Liver (tissue), 9 donors: ENCODE data around the gene MTHFD2L. TPM values are rescaled to one million over a fixed set of nuclear protein-coding genes. Genes with fewer than 3 reads are reported as not detected.

Experiments
- DNase-seq: peaks from one replicate; pipeline ENCODE4 v3.0.0-alpha.2; 2017; ENCODE audit warnings: low spot score
- H3K27ac ChIP-seq, 2 donors: one replicate each; pipeline ENCODE4 v1.7.0; 2013; ENCODE audit warnings: inconsistent platforms in 2 of 2, low read length in 2 of 2, control low read depth in 1 of 2, low read depth in 1 of 2, mild to moderate bottlenecking in 1 of 2
- H3K27me3 ChIP-seq, 4 donors: one replicate each; pipeline versions ENCODE4 v1.6.1 to v1.7.0; 2013; ENCODE audit warnings: low read length in 3 of 4, inconsistent platforms in 1 of 4, mild to moderate bottlenecking in 1 of 4, moderate library complexity in 1 of 4; ENCODE audit not compliant: control insufficient read depth in 4 of 4, insufficient read depth in 4 of 4
- H3K36me3 ChIP-seq, 4 donors: one replicate each; pipeline versions ENCODE4 v1.6.1 to v1.7.0; 2013; ENCODE audit warnings: low read length in 3 of 4, mild to moderate bottlenecking in 3 of 4, low read depth in 1 of 4, moderate library complexity in 1 of 4; ENCODE audit not compliant: control insufficient read depth in 4 of 4, insufficient read depth in 3 of 4
- H3K4me1 ChIP-seq, 4 donors: one replicate each; pipeline versions ENCODE4 v1.6.1 to v1.7.0; 2013; ENCODE audit warnings: low read length in 3 of 4, mild to moderate bottlenecking in 3 of 4, moderate library complexity in 1 of 4; ENCODE audit not compliant: control insufficient read depth in 4 of 4, insufficient read depth in 4 of 4
- H3K4me3 ChIP-seq, 3 donors: one replicate each; pipeline versions ENCODE4 v1.6.1 to v1.7.0; 2013; ENCODE audit warnings: low read length in 3 of 3, control low read depth in 1 of 3, low read depth in 1 of 3, mild to moderate bottlenecking in 1 of 3
- H3K9ac ChIP-seq, 2 donors: one replicate each; pipeline ENCODE4 v1.7.0; 2013; ENCODE audit warnings: low read length in 2 of 2, mild to moderate bottlenecking in 2 of 2, moderate library complexity in 2 of 2, control low read depth in 1 of 2, low read depth in 1 of 2
- H3K9me3 ChIP-seq, 4 donors: one replicate each; pipeline versions ENCODE4 v1.6.1 to v1.7.0; 2013; ENCODE audit warnings: low read length in 3 of 4; ENCODE audit not compliant: control insufficient read depth in 4 of 4
- EGR1 ChIP-seq, 2 donors: IDR thresholded peaks; 2 replicates each; pipeline ENCODE4 v1.6.1; 2016 to 2018; ENCODE audit warnings: antibody characterized with exemption in 2 of 2, low read depth in 2 of 2
- FOXA1 ChIP-seq: IDR thresholded peaks from 2 replicates; pipeline ENCODE4 v1.6.1; 2016; ENCODE audit warnings: antibody characterized with exemption
- FOXA2 ChIP-seq: IDR thresholded peaks from 2 replicates; pipeline ENCODE4 v1.6.1; 2016; ENCODE audit warnings: antibody characterized with exemption
- GABPA ChIP-seq, 2 donors: IDR thresholded peaks in 1 of 2; conservative IDR thresholded peaks in 1 of 2; 2 replicates each; pipeline ENCODE4 v1.6.1; 2016; ENCODE audit warnings: antibody characterized with exemption in 2 of 2, mild to moderate bottlenecking in 1 of 2, moderate library complexity in 1 of 2
- HNF4A ChIP-seq, 2 donors: conservative IDR thresholded peaks; 2 replicates each; pipeline ENCODE4 v1.6.1; 2016; ENCODE audit warnings: antibody characterized with exemption in 2 of 2, mild to moderate bottlenecking in 2 of 2
- HNF4G ChIP-seq: IDR thresholded peaks from 2 replicates; pipeline ENCODE4 v1.6.1; 2016; ENCODE audit warnings: antibody characterized with exemption
- MAX ChIP-seq: IDR thresholded peaks from 2 replicates; pipeline ENCODE4 v1.6.1; 2016; ENCODE audit warnings: antibody characterized with exemption
- NR2F2 ChIP-seq: IDR thresholded peaks from 2 replicates; pipeline ENCODE4 v1.6.1; 2016; ENCODE audit warnings: antibody characterized with exemption
- RAD21 ChIP-seq, 2 donors: IDR thresholded peaks; 2 replicates each; pipeline ENCODE4 v1.6.1; 2016; ENCODE audit warnings: antibody characterized with exemption in 2 of 2, mild to moderate bottlenecking in 2 of 2
- REST ChIP-seq: IDR thresholded peaks from 2 replicates; pipeline ENCODE4 v1.6.1; 2016; ENCODE audit warnings: antibody characterized with exemption, mild to moderate bottlenecking
- RXRA ChIP-seq, 2 donors: IDR thresholded peaks; 2 replicates each; pipeline ENCODE4 v1.6.1; 2017 to 2018; ENCODE audit warnings: antibody characterized with exemption in 2 of 2, mild to moderate bottlenecking in 1 of 2
- SP1 ChIP-seq: IDR thresholded peaks from 2 replicates; pipeline ENCODE4 v1.6.1; 2018; ENCODE audit warnings: antibody characterized with exemption, mild to moderate bottlenecking
- TAF1 ChIP-seq: conservative IDR thresholded peaks from 2 replicates; pipeline ENCODE4 v1.6.1; 2016; ENCODE audit warnings: antibody characterized with exemption, mild to moderate bottlenecking
- YY1 ChIP-seq: IDR thresholded peaks from 2 replicates; pipeline ENCODE4 v1.6.1; 2016; ENCODE audit warnings: antibody characterized with exemption, mild to moderate bottlenecking
- ZBTB33 ChIP-seq: IDR thresholded peaks from 2 replicates; pipeline ENCODE4 v1.6.1; 2016; ENCODE audit warnings: antibody characterized with exemption
- WGBS: extraction: QIAGEN DNeasy Blood & Tissue Kit; methylation state at CpG from one replicate; pipeline ENCODE4 v1.1.7; 2013; 5-methylcytosine and 5-hydroxymethylcytosine counted together
- polyA plus RNA-seq, 2 donors: library from polyadenylated mRNA; stranded (reverse) in 1 of 2; unstranded in 1 of 2; fragments of 200-250 nt in 1 of 2; fragments of >200 nt in 1 of 2; fragmentation: Nextera tagmentation in 1 of 2; extraction: Ambion mirVana in 1 of 2; gene quantifications; one replicate each; pipeline versions ENCODE4 v1.2.1 to v1.2.3, GENCODE V29; 2013 to 2015
- total RNA-seq, 2 donors: library from RNA; depleted of rRNA; stranded (reverse); fragments of >200 nt; gene quantifications; one replicate each; pipeline ENCODE4 v1.2.3, GENCODE V29; 2014
- TF ChIP-seq, protein P1 (sequence below): fragments of 150-350 bp; IDR thresholded peaks from 2 replicates; pipeline ENCODE4 v1.5.1; 2017; ENCODE audit warnings: improper control_type of control experiment, low read depth, low read length; ENCODE audit not compliant: missing input control
- TF ChIP-seq, protein P2 (sequence below): IDR thresholded peaks from 2 replicates; pipeline ENCODE4 v1.6.1; 2016; ENCODE audit warnings: antibody characterized with exemption
- donor health status: healthy.
- donor health status: healthy.
- donor health status: healthy.
- donor health status: healthy.
- donor health status: healthy.

Gene MTHFD2L
- total and polyA plus RNA-seq, 4 donors = 7.4 to 51.5 (median 31.1) TPM

DNA sequence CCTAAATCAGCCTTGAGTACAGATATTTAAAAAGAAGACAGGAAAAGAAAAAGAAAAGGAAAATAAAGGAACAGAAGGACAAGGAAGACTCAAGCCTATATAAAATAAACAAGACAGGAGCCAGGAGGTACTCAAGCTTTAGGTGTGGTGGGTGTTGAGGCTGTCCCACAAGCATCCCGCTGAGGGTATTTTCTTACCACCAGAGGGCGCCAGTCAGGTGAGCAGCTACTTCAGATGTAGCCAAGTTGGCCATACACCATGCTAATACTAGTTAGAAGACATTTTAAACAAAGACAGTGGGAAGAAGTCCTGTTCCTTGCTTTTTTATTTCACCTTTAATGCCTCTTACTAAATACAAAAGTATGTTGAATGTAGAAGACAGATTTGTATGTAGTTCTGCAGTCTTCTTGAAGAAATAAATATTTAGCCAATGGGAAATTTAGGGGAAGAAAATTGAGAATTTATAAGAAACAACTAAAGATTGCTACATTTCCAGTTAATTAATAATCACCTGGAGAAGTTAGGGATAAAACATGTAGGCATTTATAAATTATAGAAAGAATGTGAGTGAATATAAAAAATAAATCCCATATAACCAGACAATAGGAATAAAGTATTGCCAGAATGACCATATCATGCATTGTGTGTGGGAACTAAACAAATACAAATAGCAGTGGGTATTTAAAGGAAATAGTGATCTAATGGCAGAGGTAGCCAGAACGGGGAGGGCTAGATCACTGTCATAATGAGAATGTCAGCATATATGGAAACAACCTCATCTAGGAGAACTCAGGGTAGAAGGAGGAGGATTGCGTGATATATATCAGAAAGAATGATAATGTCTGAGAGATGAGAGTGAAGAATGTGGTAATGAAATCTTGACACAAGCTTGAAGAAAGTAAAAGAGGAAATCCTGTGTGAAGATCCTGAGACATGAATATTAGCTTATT lies 71.0 kb downstream of the MTHFD2L start (continued):
- TF ChIP-seq ZBTB33 = no peak
- TF ChIP-seq SP1 = no peak
- TF ChIP-seq RAD21 (IDR thresholded peaks at IDR 0.05) = peak; percentile 60 to 76

- Histone ChIP-seq H3K4me3 (no peak overlapping the region), H3K9me3 (no peaks in the 10 kb centered on the region), H3K27ac (no peak overlapping the region), H3K27me3 (no peaks in the 10 kb centered on the region), H3K9ac (no peak overlapping the region), H3K36me3 (peaks cover 0 to 4% (median 0%) of the 10 kb centered on the region in 4 donors), H3K4me1 (no peaks in the 10 kb centered on the region)
- no peak for DNase-seq
- TF ChIP-seq ZBTB33 (no peak), HNF4G (no peak), TAF1 (no peak), SP1 (no peak), MAX (no peak), REST (no peak), RAD21 (IDR thresholded peaks at IDR 0.05) (no peak), HNF4A (conservative IDR thresholded peaks at IDR 0.05) (no peak), RXRA (IDR thresholded peaks at IDR 0.05) (no peak), EGR1 (IDR thresholded peaks at IDR 0.05; ENCODE audit: low read depth in 2 of 2) (no peak), FOXA1 (no peak), GABPA (IDR thresholded peaks at IDR 0.05 in 1 of 2, conservative IDR thresholded peaks at IDR 0.05 in 1 of 2) (no peak), FOXA2 (no peak), YY1 (no peak), NR2F2 (no peak)
- TF ChIP-seq, protein P1, sequence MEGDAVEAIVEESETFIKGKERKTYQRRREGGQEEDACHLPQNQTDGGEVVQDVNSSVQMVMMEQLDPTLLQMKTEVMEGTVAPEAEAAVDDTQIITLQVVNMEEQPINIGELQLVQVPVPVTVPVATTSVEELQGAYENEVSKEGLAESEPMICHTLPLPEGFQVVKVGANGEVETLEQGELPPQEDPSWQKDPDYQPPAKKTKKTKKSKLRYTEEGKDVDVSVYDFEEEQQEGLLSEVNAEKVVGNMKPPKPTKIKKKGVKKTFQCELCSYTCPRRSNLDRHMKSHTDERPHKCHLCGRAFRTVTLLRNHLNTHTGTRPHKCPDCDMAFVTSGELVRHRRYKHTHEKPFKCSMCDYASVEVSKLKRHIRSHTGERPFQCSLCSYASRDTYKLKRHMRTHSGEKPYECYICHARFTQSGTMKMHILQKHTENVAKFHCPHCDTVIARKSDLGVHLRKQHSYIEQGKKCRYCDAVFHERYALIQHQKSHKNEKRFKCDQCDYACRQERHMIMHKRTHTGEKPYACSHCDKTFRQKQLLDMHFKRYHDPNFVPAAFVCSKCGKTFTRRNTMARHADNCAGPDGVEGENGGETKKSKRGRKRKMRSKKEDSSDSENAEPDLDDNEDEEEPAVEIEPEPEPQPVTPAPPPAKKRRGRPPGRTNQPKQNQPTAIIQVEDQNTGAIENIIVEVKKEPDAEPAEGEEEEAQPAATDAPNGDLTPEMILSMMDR = no peak
- TF ChIP-seq, protein P2, sequence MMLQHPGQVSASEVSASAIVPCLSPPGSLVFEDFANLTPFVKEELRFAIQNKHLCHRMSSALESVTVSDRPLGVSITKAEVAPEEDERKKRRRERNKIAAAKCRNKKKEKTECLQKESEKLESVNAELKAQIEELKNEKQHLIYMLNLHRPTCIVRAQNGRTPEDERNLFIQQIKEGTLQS = no peak
- 66% methylated on average over 7 of the region's 7 CpGs for WGBS
Observed at GRCh38 chr4:74230902-74231499, 73.1 kb downstream of the MTHFD2L start.
